Skeletal muscle satellite cell (primary cell): Measurements from ENCODE around the gene PPP4R1.
A peak's percentile ranks its signal among the peaks of the same experiment; 100 is the strongest.
"Not testable (repeated sequence)": the region's sequence is repeated elsewhere in the genome, so short reads cannot be mapped to it uniquely, and the experiment has no call there.

ENCODE experiments used
- H3K27me3 ChIP-seq: 2 replicates; pipeline ENCODE4 v1.7.0; 2013; ENCODE audit warnings: low read length; ENCODE audit not compliant: control insufficient read depth, insufficient read depth
- H3K36me3 ChIP-seq: 2 replicates; pipeline ENCODE4 v1.7.0; 2013; ENCODE audit warnings: mild to moderate bottlenecking, control low read depth, low read length; ENCODE audit not compliant: insufficient read depth
- H3K4me1 ChIP-seq: 2 replicates; pipeline ENCODE4 v1.7.0; 2013; ENCODE audit warnings: low read length; ENCODE audit not compliant: control insufficient read depth, insufficient read depth
- H3K4me2 ChIP-seq: 2 replicates; pipeline ENCODE4 v1.7.0; 2013; ENCODE audit warnings: mild to moderate bottlenecking, low read length
- H3K4me3 ChIP-seq: 2 replicates; pipeline ENCODE4 v1.7.0; 2013; ENCODE audit warnings: low read length
- H3K9ac ChIP-seq: 2 replicates; pipeline ENCODE4 v1.7.0; 2013; ENCODE audit warnings: mild to moderate bottlenecking, low read depth, low read length, moderate library complexity
- H3K9me3 ChIP-seq: replicated peaks from 2 replicates; pipeline ENCODE4 v1.7.0; 2013; ENCODE audit warnings: mild to moderate bottlenecking, control low read depth, low read length

The PPP4R1 gene

DNA sequence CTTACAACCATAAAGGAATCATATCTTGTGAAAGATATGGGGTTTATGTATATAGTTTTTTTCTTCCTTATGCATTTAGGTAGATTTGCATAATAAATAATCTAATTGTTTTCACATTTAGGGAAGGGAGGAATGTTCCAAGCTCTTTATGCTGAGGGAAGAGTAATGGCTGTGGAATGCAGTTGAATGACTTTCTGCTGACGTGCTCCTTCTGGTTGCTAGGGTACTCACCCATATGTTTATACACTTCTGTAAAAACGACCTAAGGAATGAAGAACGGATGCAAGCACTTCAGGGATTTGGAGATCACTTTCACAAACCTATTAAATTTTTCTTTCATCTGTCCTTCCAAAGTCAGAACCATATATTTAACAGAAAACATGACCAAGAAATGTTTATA is 29.2 kb upstream of the PPP4R1 start:
- no peaks in the 10 kb centered on the region for H3K9me3 ChIP-seq
- H3K27me3 ChIP-seq = no peaks in the 10 kb centered on the region
- H3K4me3 ChIP-seq = peak overlapping the region; percentile 25
- H3K4me2 ChIP-seq = peak overlapping the region; percentile 72
- H3K9ac ChIP-seq = peak overlapping the region; percentile 85
- H3K4me1 ChIP-seq = peaks cover 39% of the 10 kb centered on the region
- no peaks in the 10 kb centered on the region for H3K36me3 ChIP-seq

- H3K27me3 ChIP-seq = no peaks in the 10 kb centered on the region
- H3K4me3 ChIP-seq = no peak overlapping the region
- H3K4me2 ChIP-seq = peak overlapping the region; percentile 49
- H3K4me1 ChIP-seq = peaks cover 38% of the 10 kb centered on the region
- H3K9ac ChIP-seq = peak overlapping the region; percentile 73
- H3K36me3 ChIP-seq = no peaks in the 10 kb centered on the region
- H3K9me3 ChIP-seq = no peaks in the 10 kb centered on the region
Measured at GRCh38 chr18:9642799-9643462, 28.6 kb upstream of the PPP4R1 start.

DNA sequence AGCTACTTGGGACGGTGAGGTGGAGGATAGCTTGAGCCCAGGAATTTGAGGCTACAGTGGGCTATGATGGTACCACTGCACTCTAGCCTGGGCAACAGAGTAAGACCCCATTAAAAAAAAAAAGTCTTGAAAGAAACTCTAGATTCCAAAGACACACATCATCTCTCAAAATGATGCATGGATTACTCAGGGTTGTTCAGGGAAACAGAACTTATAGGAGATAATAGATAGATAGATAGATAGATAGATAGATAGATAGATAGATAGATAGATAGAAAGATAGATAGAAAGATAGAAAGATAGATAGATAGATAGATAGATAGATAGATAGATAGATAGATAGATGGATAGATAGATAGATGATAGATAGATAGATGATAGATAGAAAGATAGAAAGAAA is 26.7 kb upstream of the PPP4R1 start:
- H3K9me3 ChIP-seq, H3K27me3 ChIP-seq, H3K9ac ChIP-seq, H3K4me2 ChIP-seq, H3K36me3 ChIP-seq, H3K4me3 ChIP-seq: not testable (repeated sequence)
- H3K4me1 ChIP-seq = peaks cover 32% of the 10 kb centered on the region

DNA sequence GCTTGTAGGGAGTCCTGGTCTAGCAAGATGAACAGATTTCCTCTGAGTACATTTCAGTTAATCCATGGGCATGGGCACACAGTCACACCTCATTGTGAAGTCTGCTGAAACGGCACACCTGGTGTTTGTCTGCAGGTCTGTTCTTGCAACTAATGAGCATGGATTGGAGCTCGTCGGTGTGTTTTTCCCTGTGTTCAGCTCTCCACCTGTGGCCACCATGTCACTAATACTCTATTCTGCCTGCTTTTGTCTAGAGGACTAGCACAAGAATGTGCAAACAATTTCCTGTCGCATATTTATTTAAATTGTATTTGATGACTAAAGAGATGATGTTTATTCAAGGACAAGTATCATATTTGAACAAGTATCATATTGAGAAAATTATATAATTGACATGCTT is 24.5 kb upstream of the PPP4R1 start:
- no peak overlapping the region for H3K9ac ChIP-seq
- H3K36me3 ChIP-seq = no peaks in the 10 kb centered on the region
- no peaks in the 10 kb centered on the region for H3K27me3 ChIP-seq
- peak overlapping the region; percentile 9 for H3K4me2 ChIP-seq
- H3K4me1 ChIP-seq = peaks cover 21% of the 10 kb centered on the region
- no peak overlapping the region for H3K4me3 ChIP-seq
- H3K9me3 ChIP-seq = peaks cover 3% of the 10 kb centered on the region

DNA sequence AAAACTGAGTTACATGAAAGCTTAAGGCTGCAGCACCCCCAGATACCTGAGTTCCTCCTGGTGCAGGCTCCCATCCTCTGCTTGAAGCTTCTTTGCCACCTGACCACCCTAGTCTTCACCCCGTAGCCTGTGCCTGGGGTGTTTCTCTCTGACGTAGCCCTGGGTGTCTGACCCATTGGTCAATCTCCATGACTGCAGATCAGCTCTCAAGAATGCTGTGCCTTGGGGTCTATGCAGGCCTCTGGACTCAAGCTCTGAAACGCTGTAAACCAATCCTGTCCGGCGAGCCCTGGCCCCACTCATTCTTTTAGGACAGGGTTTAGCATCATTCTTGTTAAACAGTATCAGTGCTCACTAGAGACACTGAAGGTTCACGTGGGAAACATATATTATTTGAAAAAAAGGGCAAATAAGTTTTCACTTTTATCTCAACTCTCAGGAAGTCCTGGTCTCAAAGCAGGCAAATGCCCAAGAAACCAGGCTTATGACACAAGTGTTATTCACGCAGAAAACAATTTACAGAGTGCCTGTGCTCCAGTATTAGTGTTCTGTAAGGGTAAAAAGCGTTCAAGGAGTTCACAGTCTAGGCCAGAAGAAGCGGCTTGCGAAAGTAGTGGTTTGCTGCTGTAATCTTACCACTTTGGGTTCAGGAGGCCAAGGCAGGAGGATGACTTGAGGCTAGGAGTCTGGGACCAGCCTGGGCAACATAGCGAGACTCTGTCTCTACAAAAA is 22.8 kb upstream of the PPP4R1 start:
- H3K9ac ChIP-seq = no peak overlapping the region
- peaks cover 11% of the 10 kb centered on the region for H3K4me1 ChIP-seq
- H3K36me3 ChIP-seq = no peaks in the 10 kb centered on the region

GRCh38 chr18:9634856-9635255 is 20.5 kb upstream of the PPP4R1 start:
- H3K4me3 ChIP-seq = no peak overlapping the region
- no peaks in the 10 kb centered on the region for H3K27me3 ChIP-seq
- peaks cover 19% of the 10 kb centered on the region for H3K4me1 ChIP-seq
- H3K9me3 ChIP-seq = peaks cover 3% of the 10 kb centered on the region
- H3K9ac ChIP-seq = no peak overlapping the region
- H3K36me3 ChIP-seq = no peaks in the 10 kb centered on the region
- H3K4me2 ChIP-seq = no peak overlapping the region

More for the DNA sequence above, 22.8 kb upstream of the PPP4R1 start:
- Histone ChIP-seq H3K27me3 (no peaks in the 10 kb centered on the region), H3K9me3 (peaks cover 3% of the 10 kb centered on the region), H3K4me3 (no peak overlapping the region), H3K4me2 (no peak overlapping the region)

DNA sequence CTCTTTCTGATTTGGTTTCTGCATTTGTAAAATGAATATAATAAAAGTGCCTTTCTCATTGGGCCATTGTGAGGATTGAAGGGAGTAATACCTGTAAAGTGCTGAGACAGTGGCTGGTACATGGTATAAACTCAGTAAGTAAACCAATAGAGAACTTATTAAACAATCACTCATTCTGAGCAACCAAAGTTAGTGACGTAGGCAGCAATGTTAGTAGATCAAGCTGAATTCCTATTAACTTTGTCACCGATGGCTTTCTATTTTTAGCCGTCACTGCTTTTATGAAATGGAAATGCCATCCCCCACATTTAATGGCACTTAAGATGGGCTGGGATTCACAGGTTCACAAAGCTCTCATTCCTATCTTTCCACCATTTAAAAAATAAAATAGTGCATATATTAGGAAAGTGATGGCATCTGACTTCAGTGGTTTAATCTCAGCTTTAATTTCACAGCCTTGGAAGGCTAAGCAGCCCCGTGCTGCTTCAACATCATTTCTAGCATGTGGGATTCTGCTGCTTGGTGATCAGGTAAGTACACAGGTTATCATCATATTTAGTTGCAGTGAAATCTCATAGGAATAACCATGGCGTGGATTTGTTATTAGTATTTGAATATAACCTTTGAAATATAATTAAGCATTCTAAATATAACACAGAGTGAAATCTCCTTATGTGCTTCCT is 17.6 kb upstream of the PPP4R1 start:
- no peaks in the 10 kb centered on the region for H3K36me3 ChIP-seq
- H3K27me3 ChIP-seq = no peaks in the 10 kb centered on the region
- H3K9me3 ChIP-seq = peaks cover 3% of the 10 kb centered on the region
- peaks cover 14% of the 10 kb centered on the region for H3K4me1 ChIP-seq
- H3K4me2 ChIP-seq = peak overlapping the region; percentile 63
- H3K4me3 ChIP-seq = peak overlapping the region; percentile 43
- peak overlapping the region; percentile 57 for H3K9ac ChIP-seq

- Histone ChIP-seq H3K4me3 (no peak overlapping the region), H3K9ac (no peak overlapping the region), H3K27me3 (no peaks in the 10 kb centered on the region), H3K4me1 (peaks cover 14% of the 10 kb centered on the region), H3K4me2 (no peak overlapping the region), H3K36me3 (no peaks in the 10 kb centered on the region), H3K9me3 (peaks cover 3% of the 10 kb centered on the region)
Measured at GRCh38 chr18:9630444-9630843, 16.1 kb upstream of the PPP4R1 start.

DNA sequence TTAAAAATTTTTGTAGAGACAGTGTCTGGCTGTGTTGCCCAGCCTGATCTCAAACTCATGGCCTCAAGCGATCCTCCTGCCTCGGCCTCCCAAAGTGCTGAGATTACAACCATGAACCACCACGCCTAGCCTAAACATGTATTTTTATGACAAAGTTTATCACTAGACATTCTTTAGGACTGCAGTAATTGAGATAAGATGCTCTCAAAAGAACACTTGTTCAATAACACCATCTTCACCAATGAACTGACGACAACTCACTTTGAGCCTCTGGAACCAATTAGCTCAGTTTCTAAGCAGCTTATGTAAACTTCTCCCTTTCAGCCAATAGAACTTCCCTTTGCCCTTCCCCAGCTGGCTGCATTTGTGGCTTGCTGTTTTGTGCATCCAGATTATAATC is 15.3 kb upstream of the PPP4R1 start:
- Histone ChIP-seq H3K27me3 (no peaks in the 10 kb centered on the region), H3K9ac (no peak overlapping the region), H3K4me3 (no peak overlapping the region), H3K36me3 (no peaks in the 10 kb centered on the region), H3K9me3 (no peaks in the 10 kb centered on the region), H3K4me2 (no peak overlapping the region), H3K4me1 (peaks cover 14% of the 10 kb centered on the region)

- H3K36me3 ChIP-seq = no peaks in the 10 kb centered on the region
- no peak overlapping the region for H3K9ac ChIP-seq
- no peak overlapping the region for H3K4me3 ChIP-seq
- peaks cover 14% of the 10 kb centered on the region for H3K4me1 ChIP-seq
- H3K9me3 ChIP-seq = no peaks in the 10 kb centered on the region
- no peaks in the 10 kb centered on the region for H3K27me3 ChIP-seq
- H3K4me2 ChIP-seq = no peak overlapping the region
Measured at GRCh38 chr18:9628984-9629383, 14.6 kb upstream of the PPP4R1 start.

DNA sequence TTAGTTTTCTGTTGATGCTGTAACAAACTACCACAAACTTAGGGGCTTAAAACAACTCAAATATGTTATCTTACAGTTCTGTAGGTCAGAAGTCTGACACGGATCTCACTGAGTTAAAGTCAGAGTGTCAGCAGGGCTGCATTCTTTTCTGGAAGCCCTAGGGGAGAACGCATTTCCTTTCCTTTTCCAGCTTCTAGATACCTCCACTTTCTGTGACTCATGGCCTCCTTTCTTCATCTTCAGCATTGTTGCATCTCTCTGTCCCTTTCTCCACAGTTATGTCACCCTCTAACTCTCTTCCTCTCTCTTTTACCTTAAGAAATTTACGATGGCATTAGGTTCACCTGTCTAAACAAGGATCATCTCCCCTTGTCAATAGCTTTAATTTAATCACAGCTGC is 13.3 kb upstream of the PPP4R1 start:
- no peak overlapping the region for H3K9ac ChIP-seq
- no peak overlapping the region for H3K4me2 ChIP-seq
- H3K36me3 ChIP-seq = no peaks in the 10 kb centered on the region

More for the DNA sequence above, 13.3 kb upstream of the PPP4R1 start:
- Histone ChIP-seq H3K4me3 (no peak overlapping the region), H3K9me3 (no peaks in the 10 kb centered on the region), H3K27me3 (no peaks in the 10 kb centered on the region), H3K4me1 (peaks cover 14% of the 10 kb centered on the region)
